ENCODE data around the gene DSTYK.
"Not testable (repeated sequence)": the region's sequence is repeated elsewhere in the genome, so short reads cannot be mapped to it uniquely, and the experiment has no call there.

The DSTYK gene

DNA sequence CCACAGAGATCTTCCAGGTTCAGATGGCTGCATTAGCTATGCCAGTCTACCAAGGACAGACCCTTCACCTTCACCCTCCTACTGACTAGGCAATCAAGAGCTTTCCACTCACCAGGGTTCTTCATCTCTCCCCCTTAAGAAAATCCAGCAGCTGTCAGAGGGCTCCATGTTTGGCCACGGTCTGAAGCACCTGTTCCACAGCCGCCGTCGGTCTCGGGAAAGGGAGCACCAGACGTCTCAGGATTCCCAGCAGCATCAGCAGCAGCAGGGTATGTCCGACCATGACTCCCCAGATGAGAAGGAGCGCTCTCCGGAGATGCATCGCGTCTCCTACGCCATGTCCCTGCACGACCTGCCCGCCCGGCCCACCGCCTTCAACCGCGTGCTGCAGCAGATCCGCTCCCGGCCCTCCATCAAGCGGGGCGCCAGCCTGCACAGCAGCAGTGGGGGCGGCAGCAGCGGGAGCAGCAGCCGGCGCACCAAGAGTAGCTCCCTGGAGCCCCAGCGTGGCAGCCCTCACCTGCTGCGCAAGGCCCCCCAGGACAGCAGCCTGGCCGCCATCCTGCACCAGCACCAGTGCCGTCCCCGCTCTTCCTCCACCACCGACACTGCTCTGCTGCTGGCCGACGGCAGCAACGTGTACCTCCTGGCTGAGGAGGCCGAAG, 30.0 kb upstream of the DSTYK start:
- no peak for DNase-seq

GRCh38 chr1:205240569-205240968, 29.1 kb upstream of the DSTYK start:
- no peak for DNase-seq

DNA sequence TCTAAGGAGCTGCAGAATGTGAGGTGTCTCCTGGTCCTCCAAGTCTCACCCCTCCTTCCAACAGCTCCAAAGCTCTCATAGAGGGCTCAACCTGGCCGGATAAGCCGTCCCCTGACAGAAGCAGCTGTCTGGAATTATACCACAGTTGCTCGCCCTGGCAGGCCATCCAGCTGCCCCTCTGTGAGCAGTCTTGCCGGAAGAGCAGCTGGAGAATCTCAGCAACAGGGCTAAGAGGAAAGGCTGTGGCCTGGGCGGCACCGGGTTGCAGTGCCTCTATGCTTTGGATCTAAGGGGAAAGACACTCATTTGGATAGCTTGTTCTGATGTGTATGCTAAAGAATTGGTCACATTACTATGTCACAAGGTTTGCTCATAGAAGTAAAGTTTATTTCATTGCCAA, 28.6 kb upstream of the DSTYK start:
- no peak for DNase-seq

DNA sequence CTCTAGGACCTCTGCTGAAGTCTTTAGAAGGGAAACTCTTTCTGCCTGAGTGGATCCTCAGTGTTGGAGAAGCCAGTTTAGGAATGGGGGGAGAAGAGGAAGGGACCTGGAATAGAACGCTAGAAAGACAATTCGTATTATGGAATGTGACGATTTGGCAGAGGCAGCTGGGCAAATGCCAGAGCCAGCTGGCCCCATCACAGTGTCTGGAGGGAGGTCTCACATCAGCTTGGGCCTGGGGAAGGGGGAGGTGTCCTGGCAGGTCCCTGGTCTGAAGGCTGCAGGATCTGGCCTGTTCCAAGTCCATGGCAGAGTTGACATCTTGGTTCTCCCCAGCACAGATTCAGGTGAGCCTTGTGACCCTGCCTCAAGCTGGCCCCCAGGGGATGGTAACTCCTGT, 27.6 kb upstream of the DSTYK start:
- DNase-seq = no peak

DNA sequence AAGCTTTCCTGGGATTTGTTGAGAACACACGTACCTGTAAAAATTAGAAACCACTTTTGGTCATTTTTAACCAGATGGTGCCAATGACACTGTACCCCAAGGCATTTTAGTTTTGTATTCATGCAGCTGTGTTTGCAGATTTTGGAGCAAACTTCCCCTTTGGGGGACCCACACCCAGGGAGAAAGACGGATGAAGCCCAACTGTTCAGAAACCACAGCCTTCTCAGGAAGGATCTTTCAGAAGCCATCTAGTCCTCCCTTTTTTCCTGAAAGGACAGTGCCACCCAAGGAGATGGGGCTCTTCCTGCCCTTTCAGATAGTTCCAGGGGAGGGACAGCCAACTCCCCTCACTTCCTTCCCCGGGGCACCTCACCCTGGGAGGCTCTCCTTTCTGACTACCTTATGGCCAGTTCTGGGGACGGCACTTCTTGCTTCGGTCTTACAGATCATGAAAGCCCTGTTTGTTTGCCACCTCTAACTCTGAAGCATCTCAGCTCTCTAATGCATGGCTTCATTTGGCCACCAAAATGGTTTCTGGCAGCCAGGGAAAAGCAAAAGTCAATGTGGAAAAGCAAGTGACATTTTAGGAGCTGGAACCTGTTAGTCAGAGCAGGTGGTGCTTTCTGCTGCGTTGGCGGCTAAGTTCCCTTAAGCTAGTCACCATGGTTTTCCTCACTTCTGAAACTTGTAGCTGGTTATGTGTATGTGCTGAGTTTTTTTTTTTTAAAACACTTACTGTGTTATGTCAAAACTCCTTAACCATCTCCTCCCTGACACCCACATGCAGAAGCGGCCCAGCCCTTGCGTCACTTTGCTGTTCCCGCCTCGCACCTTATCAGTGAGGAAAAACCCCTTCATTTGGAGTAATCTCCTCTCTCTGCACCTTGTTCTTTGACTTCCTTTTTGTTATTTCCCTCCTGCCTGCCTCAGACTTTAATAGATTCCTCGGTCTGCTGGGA, 26.3 kb upstream of the DSTYK start:
- DNase-seq = no peak

DNA sequence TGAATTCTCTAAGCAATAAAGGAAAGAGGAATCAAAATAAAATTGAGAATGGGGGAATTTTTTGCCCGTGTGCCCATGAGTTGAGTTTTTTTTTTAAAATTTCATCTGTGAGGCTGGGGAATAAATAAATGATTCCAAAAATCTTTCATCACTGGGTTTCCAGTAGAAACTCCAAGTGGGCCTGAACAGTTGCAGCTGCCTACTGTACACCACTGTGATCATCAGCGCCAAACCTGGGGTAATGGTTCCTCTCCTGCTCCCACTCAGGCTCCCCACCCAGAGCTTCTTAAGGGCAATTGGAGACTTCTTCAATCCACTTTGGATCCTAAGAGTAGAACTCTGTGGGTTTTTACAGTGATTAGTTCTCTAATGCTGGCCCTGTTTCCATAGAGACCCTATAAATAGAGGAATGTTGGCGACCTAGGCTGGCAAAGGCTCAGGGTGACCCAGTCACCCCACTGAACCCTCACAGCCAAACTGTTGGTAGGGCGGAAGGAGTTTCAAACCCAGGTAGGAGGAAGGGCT, 25.5 kb upstream of the DSTYK start:
- DNase-seq = no peak

GRCh38 chr1:205236526-205236925, 25.0 kb upstream of the DSTYK start:
- DNase-seq = no peak

DNA sequence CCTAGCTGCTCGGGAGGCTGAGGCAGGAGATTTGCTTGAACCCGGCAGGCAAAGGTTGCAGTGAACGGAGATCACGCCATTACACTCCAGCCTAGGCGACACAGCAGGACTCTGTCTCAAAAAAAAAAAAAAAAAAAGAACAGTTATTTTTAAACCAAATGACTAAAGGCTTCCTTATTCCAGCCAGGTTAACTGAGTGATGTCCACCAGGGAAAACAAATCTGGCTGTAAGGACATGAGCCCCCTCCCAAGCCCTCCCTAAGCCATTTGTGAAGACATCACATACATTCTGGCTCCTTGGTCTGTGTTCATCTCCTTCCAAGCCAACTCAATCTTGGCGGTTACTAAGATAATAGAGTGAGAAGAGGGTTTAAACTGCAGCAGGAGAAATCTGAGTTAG, 24.4 kb upstream of the DSTYK start:
- DNase-seq = no peak

- DNase-seq = not testable (repeated sequence)
These were observed 22.5 kb upstream of the DSTYK start for GRCh38 chr1:205233986-205234385.

DNA sequence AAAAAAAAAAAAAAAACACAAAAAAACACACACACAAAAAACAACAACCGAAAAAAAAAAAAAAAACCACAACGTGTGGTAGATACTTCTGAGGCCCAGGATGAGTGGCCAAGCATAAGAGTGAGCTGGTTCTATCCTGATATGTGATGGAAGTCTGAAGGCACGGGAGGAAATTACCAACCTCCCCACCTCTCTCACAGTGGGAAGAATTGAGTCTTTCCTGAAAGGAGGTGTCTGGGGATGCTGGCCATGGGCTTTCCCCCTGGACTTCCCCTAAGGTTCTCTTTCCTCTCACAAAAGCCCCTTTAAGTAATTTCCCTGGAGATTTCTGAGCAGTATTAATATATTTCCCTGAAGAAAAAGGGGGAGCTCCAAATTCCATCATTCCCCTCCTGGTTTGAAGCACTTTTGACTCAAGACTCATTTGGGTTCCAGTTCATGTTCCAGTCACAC, 21.5 kb upstream of the DSTYK start:
- DNase-seq = no peak

- no peak for DNase-seq
These were observed 20.8 kb upstream of the DSTYK start for GRCh38 chr1:205232127-205232820.

DNA sequence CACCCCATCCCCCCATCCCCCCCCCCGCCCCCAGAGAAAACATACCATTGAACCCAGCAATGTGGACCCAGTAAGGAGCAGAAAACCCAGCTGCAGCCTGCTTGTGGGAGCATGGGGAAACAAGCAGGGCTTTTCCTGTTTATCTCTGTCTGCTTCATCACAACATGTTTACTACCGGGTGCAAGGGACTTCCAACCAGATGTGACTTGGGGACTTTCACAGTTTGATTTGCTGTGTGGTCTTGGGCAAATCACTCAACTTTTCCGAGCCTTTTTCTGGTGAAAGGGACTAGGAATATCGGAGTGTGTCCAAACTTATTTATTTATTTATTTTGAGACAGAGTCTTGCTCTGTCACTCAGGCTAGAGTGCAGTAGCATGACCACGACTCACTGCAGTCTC, 19.5 kb upstream of the DSTYK start:
- no peak for DNase-seq

- no peak for DNase-seq
These were observed 18.6 kb upstream of the DSTYK start for GRCh38 chr1:205229916-205230700.

DNA sequence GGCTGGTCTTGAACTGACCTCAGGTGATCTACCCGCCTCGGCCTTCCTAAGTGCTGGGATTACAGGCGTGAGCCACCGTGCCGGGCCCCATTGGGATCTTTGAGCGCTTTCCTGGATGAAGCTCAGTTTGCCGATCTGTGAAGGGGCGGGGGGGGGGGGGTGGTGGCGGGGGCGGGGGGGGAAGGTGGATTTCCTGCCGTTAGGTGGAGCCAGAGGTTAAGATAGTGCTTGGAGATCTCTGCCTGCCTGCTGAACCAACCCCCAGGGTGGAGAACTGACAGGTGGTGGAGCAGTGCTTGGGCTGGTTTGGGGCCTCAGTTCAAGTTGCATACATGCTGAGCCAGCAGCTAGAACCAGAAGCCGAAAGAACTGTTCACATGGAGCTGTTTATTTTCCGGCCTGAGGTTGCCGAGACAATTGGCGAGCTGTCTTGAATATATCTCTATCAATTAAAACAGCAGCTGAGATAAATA, 17.9 kb upstream of the DSTYK start:
- DNase-seq = peak; percentile 65

- no peak for DNase-seq
These were observed 16.6 kb upstream of the DSTYK start for GRCh38 chr1:205228093-205228521.

- peak; percentile 82 for DNase-seq
These were observed 16.1 kb upstream of the DSTYK start, which contains the start of gene TMCC2 for GRCh38 chr1:205227584-205228013. TMCC2 (plus strand) TSS chr1:205227946; CDS start chr1:205228565, 619 bp downstream.

- DNase-seq = no peak
These were observed 15.5 kb upstream of the DSTYK start for GRCh38 chr1:205226868-205227583.

GRCh38 chr1:205225901-205226765, 14.6 kb upstream of the DSTYK start:
- DNase-seq = no peak

- DNase-seq = no peak
These were observed 13.2 kb upstream of the DSTYK start for GRCh38 chr1:205224736-205225135.

- no peak for DNase-seq
These were observed 8.9 kb upstream of the DSTYK start for GRCh38 chr1:205220421-205220820.
